Spleen (tissue), 7 donors: ENCODE data around the gene PPP2R5C.

Experiments used
- POLR2A ChIP-seq, 3 donors: fragments of 450-650 bp; IDR thresholded peaks; one replicate each; pipeline ENCODE4 v1.5.1; 2017; ENCODE audit warnings: antibody characterized with exemption in 3 of 3, mild to moderate bottlenecking in 1 of 3
- TF ChIP-seq, protein P1 (sequence below), 11 experiments: fragments of 200-600 bp in 7 of 11; fragments of 450-650 bp in 4 of 11; sonication (generic) in 4 of 11; IDR thresholded peaks in 8 of 11; conservative IDR thresholded peaks in 3 of 11; 1 replicate in 7 of 11; 2 replicates in 4 of 11; pipeline versions ENCODE4 v1.4.0 to v1.8.0; 2016 to 2021; ENCODE audit warnings: antibody characterized with exemption in 11 of 11, inconsistent platforms in 4 of 11, mild to moderate bottlenecking in 1 of 11
- donor health status: DM: no; HTN: no; CAD: no; lungs with moderate emphysema.
- donor health status: DM: no; HTN: no; CAD: no.
- donor health status: DM: no; HTN: no; CAD: no.

DNA sequence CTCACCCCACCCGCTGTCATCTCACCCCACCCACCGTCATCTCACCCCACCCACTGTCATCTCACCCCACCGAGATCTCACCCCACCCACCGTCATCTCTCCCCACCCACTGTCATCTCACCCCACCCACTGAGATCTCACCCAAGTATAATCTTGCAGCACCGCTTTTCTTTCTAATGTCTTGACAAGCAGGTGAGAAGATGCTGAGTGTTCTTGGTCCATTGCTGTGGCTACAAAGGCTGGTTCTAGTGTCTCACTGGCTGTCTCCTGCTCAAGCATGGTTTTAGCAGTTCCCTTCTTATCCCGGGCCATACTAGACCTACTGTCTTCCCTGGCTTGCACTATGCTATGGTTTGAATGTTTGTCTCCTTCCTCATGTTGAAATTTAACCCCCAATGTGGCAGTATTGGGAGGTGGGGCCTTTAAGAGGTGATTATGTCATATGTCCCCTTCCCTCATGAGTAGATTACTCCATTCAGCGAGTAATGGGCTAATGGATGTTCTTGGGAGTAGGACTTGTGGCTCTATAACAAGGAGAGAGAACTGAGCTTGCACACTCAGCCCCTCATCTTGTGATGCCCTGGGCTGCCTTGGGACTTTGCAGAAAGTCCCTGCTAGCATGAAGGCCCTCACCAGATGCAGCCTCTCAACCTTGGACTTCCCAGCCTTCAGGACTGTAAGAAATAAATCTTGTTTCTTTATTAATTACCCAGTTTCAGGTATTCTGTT lies 47.7 kb upstream of the PPP2R5C start:
- TF ChIP-seq, protein P1, sequence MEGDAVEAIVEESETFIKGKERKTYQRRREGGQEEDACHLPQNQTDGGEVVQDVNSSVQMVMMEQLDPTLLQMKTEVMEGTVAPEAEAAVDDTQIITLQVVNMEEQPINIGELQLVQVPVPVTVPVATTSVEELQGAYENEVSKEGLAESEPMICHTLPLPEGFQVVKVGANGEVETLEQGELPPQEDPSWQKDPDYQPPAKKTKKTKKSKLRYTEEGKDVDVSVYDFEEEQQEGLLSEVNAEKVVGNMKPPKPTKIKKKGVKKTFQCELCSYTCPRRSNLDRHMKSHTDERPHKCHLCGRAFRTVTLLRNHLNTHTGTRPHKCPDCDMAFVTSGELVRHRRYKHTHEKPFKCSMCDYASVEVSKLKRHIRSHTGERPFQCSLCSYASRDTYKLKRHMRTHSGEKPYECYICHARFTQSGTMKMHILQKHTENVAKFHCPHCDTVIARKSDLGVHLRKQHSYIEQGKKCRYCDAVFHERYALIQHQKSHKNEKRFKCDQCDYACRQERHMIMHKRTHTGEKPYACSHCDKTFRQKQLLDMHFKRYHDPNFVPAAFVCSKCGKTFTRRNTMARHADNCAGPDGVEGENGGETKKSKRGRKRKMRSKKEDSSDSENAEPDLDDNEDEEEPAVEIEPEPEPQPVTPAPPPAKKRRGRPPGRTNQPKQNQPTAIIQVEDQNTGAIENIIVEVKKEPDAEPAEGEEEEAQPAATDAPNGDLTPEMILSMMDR (IDR thresholded peaks at IDR 0.05 in 8 of 11, conservative IDR thresholded peaks at IDR 0.05 in 3 of 11): no peak
- TF ChIP-seq POLR2A (IDR thresholded peaks at IDR 0.05): no peak
